Measurements from ENCODE around the gene NRCAM.

- TF ChIP-seq CTCF (IDR thresholded peaks at IDR 0.05; ENCODE audit: low read length) (no peak), EZH2phosphoT487 (IDR thresholded peaks at IDR 0.05; ENCODE audit: low read length) (no peak), EZH2 (optimal IDR thresholded peaks at IDR 0.05; ENCODE audit: low read depth, low read length) (no peak)
Measured at GRCh38 chr7:108463613-108464012, 7.4 kb upstream of the NRCAM start.

Measured in MM.1S (cell line).